ENCODE data around the gene RTN4R. TPM values are rescaled to one million over a fixed set of nuclear protein-coding genes. Genes with fewer than 3 reads are reported as not detected.

The RTN4R gene
- total and polyA plus RNA-seq, 9 of the 15 experiments (the other 6 are each of a cell fraction or from before 2014, with no cell fraction given), result 0.04 to 2.8 (median 1.4) TPM; not detected in 3

GRCh38 chr22:20198557-20199319, 69.4 kb downstream of the RTN4R start:
- intact Hi-C loops (cut with micrococcal nuclease) (no loop called here), in situ Hi-C loops (cut with MboI) (no loop called here)
- Histone ChIP-seq H3K27me3 (ENCODE audit: control insufficient read depth in 2 of 2, insufficient read depth in 2 of 2, low read length in 2 of 2) (peaks cover 87 to 94% of the 10 kb centered on the region in 2 experiments), H3K36me3 (ENCODE audit: control insufficient read depth, insufficient read depth, low read length) (no peaks in the 10 kb centered on the region), H3K4me3 (no peak overlapping the region), H3K4me1 (replicated peaks in 1 of 2; ENCODE audit: control insufficient read depth in 2 of 2, insufficient read depth in 2 of 2, low read length in 2 of 2) (peaks cover 0 to 49% of the 10 kb centered on the region in 2 experiments; a peak in 2 of 5 replicates), H4K20me1 (replicated peaks; ENCODE audit: control insufficient read depth, insufficient read depth, low read length) (peaks cover 25% of the 10 kb centered on the region), H3K9me3 (replicated peaks; ENCODE audit: control insufficient read depth, insufficient read depth, low read depth, low read length) (no peaks in the 10 kb centered on the region), H3K79me2 (ENCODE audit: control insufficient read depth, insufficient read depth, low read length) (no peaks in the 10 kb centered on the region), H3K9ac (ENCODE audit: insufficient read depth in 1 of 2, low read depth in 2 of 2, low read length in 2 of 2) (no peak overlapping the region; a peak in 1 of 4 replicates), H3K9me1 (ENCODE audit: control insufficient read depth, insufficient read depth, low read length) (no peaks in the 10 kb centered on the region), H2AFZ (ENCODE audit: low read depth, low read length) (no peak overlapping the region), H3K27ac (ENCODE audit: extremely low read depth, low read depth, low read length) (no peak overlapping the region), H3K4me2 (ENCODE audit: insufficient read depth, low read length) (no peak overlapping the region)
- WGBS (ENCODE audit: insufficient coverage, low coverage, missing lambda C conversion rate), result 0% methylated on average over 10 of the region's 10 CpGs
- no peak for ATAC-seq
- TF ChIP-seq ZHX1 (conservative IDR thresholded peaks at IDR 0.05; ENCODE audit: low read length) (no peak), TAF15 (IDR thresholded peaks at IDR 0.05; ENCODE audit: low read depth, low read length) (peak; percentile 77; the same call in 1 of the 2 replicates), CBX3 (IDR thresholded peaks at IDR 0.05; ENCODE audit: borderline replicate concordance in 1 of 2, low read length in 2 of 2) (peak in 1 of 2 experiments; percentile 57; a peak in 1 of 3 replicates), SETDB1 (IDR thresholded peaks at IDR 0.05; ENCODE audit: low read length) (peak; percentile 36), CHD1 (IDR thresholded peaks at IDR 0.05; ENCODE audit: low read length) (peak; percentile 53), MCM3 (IDR thresholded peaks at IDR 0.05) (peak; percentile 34; the same call in 1 of the 2 replicates), HDAC6 (IDR thresholded peaks at IDR 0.05; ENCODE audit: low read depth, low read length) (0 out of 2 replicates have a peak, but pooled peaks have one; percentile 8), IRF1 (CRISPR knock-in tag; IDR thresholded peaks at IDR 0.05; ENCODE audit: borderline replicate concordance) (no peak)
- ChIA-PET CTCF (ENCODE audit: low intra/inter-chr PET ratio) (no interaction called here), POLR2A (interaction anchor here (0.6 to 1.8 kb wide), 4 partner anchors 11 to 452 kb away, joined by 3 to 14 read pairs (median 6); no protein-coding TSS in a partner anchor)
- no peak for DNase-seq (ENCODE audit: extremely low read depth in 1 of 4, low spot score in 3 of 4)
- FAIRE-seq, result no peak
- BruUV-seq (replicated peaks), result no TSS peak

All from K562 (cell line).